Mucosa of gallbladder (tissue), 1 donor: Measurements from ENCODE around the gene DTX1. TPM values are rescaled to one million over a fixed set of nuclear protein-coding genes. Genes with fewer than 3 reads are reported as not detected.

Source experiments
- DNase-seq: peaks from one replicate; pipeline ENCODE4 v3.0.0-alpha.2; 2020; ENCODE audit warnings: low spot score
- total RNA-seq: library from RNA; stranded (reverse); gene quantifications from one replicate; pipeline ENCODE4 v1.2.1, GENCODE V29; 2021
- donor health status: DM: no; HTN: no; CAD: no.

DTX1 gene
- total RNA-seq, 1 donor from 2014 or later: 4.1 TPM

GRCh38 chr12:113094738-113095137 is 38.2 kb downstream of the DTX1 start:
- DNase-seq: no peak

DNA sequence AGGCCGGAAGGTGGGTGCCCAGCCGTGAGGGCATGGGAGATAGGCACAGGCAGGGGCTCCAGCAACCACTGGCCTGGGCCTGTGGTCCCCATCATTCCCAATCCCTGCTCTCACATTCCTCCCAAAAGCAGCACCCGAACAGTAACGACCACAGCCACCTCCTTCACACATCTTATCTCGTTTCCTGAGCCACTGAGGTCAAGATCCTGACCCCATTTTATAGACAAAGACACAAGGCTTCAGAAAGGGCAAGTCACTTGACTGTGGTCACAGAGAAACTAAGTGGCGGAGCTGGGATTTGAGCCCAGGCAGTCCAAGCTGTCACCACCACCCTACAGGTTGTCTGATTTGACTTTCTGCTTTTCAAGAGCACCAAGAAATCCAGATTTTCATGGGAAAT is 38.9 kb downstream of the DTX1 start:
- DNase-seq: no peak

DNA sequence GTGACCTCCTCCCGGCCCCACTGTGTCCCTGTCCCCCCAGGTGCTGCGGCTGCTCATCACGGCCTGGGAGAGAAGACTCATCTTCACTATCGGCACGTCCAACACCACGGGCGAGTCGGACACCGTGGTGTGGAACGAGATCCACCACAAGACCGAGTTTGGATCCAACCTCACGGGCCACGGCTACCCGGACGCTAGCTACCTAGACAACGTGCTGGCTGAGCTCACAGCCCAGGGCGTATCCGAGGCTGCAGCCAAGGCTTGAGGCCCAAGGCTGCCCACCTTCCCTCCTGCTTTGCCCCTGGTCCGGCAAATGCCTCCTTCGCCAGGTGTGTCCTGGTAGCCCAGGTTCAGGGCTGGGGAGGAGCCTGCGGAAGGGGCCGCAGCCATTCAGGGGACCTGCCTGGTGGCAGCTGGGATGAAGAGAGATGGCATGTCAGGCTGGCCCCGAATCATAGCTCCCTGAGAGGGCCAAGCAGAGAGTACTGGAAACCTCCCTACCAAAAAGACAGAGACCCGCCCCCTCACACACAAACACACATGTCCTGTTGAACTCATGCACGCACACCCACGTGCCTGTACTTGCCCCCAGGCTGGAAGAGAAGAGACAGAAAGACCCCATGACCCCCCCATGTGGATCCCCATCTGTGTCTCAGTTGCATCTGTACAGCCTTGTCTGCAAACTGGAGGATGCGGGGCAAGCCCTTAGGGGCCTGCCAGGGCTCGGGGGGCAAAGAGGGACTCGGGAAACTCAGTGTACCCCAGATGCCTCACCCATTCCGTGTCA is 40.3 kb downstream of the DTX1 start:
- DNase-seq: no peak

- DNase-seq: peak; percentile 34
Observed at GRCh38 chr12:113097716-113098440, 41.3 kb downstream of the DTX1 start.

DNA sequence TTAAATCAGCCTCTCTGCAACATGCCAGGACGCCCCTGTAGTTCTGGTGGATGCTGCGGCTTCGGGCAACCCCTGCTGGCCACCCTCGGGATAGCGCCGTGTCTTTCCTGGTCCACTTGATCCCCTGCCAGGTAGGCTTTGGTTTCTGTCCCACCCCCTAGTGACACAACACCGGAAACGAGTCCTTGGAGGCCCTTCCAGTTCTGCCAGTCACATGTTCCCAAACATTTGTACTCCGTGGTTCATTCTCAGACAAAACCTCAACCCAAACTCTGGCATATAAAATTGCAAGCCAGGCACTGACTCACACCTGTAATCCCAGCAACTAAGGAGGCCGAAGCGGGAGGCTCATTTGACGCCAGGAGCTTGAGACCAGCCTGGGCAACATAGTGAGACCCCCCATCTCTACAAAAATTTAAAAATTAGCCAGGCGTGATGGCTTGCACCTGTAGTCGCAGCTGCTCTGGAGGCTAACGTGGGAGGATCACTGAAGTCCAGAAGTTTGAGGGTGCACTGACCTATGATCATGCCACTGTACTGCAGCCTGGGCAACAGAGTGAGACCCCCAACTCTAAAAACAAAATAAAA is 42.0 kb downstream of the DTX1 start:
- DNase-seq: peak; percentile 81

DNA sequence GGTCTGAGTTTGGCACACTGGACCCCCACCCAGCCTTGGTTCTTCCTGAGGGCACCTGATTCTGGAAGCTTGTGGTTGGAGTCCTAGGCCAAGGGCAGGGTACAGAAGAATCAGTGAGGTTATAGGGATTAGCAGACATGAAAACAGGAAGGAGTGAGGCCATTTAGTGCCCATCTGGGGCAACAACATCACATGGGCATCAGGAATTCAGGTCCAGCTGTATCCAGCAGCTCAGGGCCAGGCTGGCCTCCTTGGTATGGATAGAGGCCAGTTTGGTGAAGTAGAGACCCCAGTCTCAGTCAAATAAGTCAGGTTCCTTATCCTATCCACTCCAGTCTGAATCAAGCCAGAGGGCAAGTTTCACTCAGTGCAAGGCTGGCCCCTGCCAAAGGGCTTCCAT is 42.8 kb downstream of the DTX1 start:
- no peak for DNase-seq

DNA sequence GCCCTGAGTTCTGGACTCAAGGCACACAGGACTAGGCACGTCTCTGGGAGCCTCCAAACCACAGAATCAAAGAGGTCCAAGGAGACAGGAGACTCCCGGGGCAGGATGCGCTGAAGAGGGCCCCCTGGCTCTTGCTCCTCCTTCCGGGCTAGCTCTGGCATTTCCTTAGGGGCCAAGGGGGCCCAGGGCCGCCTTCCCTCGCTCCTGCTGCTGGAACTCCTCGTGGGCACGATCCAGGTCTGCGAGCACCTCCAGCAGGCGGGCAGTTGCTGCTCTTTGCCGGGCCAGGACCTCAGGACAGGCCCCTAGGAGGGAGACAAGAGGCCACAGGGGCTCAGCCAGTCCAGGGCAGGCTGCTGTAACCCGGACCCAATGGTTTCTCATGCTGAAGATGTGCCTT is 43.2 kb downstream of the DTX1 start:
- DNase-seq: no peak

- DNase-seq: no peak
Observed at GRCh38 chr12:113101751-113102150, 45.2 kb downstream of the DTX1 start.

DNA sequence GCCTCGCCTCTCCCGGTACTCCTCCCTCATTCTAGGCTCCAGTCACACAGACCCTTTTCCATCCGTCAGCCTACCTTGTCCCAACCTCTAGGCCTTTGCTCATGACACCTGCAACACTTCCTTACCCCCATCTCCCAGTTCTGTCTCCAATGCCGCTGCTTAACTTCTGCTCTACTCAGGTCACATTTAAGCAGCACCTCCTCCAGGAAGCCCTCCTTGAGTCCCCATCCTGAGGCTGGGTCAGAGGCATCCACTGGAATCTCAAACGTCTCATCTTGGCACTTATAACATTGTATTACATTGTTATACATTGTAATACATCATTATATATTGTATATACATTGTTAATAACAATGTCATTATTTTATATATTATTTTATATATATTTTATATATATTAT is 46.3 kb downstream of the DTX1 start:
- DNase-seq: no peak

GRCh38 chr12:113103756-113104450 is 47.4 kb downstream of the DTX1 start:
- DNase-seq: no peak

DNA sequence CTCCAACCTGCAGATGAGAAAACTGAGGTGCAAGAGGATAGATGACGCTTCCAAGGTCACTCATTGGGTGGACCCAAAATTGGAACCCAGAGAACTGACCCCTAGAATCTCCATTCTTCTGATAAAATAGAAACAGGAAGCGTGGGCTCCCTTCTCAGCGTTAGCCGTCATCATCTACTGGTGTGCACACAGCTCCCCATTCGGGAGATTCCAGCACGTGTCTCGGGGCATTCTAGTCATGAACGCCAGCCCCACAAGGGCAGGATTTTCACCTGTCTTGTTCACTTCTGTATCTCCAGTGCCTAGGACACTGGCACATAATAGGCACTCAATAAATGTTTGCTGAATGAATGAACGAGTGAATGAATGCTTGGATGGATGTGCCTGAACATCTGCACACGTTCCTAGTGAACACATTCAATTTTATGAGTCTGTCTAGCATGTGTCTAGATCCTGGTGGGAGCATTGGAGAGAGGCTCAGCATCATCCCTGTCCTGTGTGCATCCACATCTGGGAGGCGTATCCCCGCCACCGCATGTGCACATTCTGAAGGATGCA is 48.5 kb downstream of the DTX1 start:
- DNase-seq: no peak

GRCh38 chr12:113105606-113106271 is 49.2 kb downstream of the DTX1 start:
- no peak for DNase-seq

DNA sequence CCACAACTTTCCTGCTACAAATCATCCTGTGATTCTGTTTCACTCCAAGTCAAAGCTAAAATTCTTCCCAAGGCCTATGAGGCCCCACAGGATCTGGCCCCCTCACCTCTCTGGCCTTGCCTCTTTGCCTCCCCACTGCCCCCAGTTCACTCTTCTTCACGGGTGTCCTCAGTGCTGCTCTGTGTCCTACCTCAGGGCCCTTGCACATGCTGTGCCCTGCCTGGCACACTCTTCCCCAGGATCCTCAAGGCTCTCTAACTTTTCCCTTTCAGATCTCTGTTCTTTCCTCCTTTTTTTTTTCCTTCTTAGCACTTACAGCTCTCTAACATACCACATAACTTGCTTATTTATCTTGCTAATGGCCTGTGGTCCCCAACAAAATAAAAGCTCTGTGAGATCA is 49.8 kb downstream of the DTX1 start:
- DNase-seq: no peak

DNA sequence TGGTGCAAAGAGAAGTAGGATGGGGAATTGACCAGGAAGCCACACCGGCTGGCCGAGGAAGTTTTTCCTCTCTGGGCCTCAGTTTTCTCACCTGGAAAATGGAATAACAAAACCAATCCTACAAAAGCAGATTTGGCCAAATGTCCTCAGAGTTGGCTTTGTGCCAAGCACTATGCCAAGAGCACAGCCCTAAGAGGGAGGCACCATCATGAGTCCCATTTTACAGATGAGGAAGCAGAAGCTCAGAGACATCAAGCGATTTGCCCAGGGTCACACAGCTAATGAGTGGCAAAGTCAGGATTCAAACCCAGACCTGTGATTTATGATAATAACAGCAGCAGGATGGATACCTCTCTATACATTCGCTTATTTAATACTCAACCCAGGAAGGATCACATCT is 51.8 kb downstream of the DTX1 start:
- DNase-seq: no peak

DNA sequence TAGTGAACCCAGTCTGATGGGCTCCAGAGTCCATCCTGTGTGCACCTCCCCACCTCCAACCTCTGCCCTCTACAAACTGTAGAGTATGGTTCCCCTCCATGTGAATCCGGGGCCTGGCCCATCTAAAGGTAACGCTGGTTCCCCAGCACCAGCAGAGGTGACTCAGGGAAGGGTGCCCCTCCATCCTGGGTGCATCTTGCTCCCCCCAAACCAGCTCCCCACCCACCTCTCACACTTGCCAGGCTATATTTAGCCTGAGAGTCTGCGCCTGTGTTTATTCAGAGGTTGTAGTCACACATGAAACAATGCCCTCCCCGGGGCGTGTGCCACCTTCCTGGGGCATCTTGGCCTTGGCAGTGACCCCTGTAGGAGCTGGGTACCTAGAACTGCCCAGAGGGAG is 52.8 kb downstream of the DTX1 start:
- DNase-seq: no peak

DNA sequence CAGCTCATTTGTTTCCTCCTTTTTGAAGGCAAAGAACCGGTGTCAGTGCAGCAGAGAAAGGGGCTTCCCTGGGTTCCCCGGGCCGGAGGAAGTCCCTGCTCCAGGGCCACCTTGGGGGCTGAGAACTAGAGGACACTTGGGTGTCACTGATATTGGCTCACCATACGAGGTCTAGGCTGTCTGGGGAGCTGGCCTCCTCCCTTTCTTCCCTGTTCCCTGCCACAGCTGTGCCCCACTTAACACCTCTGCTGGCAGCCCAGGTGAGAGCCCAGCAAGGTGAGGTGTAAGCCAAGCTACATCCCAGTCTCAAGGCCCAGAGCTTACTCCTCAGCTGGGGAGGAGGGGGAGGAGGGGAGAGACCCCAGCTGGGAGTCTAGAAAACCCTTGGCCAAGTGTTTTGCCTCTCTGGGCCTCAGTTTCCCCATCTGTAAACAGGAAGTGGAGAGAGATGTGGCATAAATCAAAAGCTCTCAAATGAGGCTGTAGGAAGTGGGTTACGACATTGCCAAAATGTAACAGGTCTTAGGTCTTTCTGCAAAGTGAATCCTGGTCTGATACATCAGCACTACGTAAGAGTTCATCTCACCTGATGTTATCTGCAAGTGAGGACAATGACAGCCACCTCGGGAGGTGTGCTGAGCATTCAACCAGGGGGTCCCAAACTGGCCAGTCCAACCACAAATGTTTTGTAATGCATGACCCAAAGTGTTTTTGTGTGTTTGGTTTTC is 53.5 kb downstream of the DTX1 start:
- DNase-seq: no peak

DNA sequence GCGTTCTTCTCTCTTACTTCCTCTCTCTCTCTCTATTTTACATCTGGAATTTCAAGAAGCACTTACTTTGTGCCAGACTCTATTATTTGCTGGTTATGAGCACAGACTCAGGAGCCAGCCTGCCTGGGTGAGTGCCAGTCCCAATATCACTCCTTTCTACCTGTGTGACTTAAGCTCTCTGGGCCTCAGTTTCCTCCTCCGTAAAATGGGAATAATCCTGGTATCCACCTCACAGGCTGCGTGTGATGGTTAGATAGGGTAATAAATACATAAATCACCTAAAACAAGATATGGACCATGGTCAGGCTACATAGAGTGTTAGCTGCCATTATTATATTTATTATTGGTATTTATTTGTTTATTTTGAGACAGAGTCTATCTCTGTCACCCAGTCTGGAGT is 54.7 kb downstream of the DTX1 start:
- no peak for DNase-seq

DNA sequence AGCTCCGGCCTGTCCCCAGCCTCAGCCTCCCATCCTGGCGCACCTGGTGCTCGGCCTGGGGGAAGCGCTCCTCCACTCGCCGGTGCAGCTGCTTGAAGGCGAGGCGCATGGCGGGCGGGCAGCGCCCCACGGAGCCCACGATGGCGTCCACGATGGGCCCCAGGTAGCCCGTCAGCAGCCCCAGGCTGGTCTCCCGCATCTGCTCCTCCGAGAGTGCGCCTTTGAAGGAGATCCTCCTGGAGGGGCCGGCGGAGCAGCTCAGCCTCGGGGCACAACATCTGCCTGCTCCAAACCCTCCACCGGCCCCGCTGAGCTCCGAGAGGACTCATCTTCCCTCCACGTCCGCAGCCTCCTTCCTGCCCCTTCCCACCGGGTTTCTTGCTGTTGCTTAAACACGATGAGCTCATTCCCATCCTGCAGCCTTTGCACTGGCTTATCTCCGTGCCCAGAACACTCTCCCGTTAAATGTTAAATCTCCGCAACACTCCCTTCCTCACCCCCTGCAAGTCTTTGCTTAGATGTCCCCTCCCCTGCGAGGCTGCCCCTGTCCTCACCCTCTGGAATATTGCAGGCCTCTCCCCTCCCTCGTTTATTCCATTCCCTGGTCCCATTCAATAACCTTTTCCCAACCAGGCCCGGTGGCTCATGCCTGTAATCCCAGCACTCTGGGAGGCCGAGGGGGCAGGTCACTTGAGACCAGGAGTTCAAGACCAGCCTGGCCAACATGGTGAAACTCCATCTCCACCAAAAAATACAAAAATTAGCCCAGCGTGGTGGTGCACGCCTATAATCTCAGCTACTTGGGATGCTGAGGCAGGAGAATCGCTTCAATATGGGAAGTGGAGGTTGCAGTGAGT is 55.7 kb downstream of the DTX1 start:
- no peak for DNase-seq

- no peak for DNase-seq
Observed at GRCh38 chr12:113113397-113113796, 56.9 kb downstream of the DTX1 start.
